ENCODE results near the gene UACA. TPM values are rescaled to one million over a fixed set of nuclear protein-coding genes. Genes with fewer than 3 reads are reported as not detected.

The UACA gene
- total and polyA plus RNA-seq, 2 of the 8 experiments (the other 6 are each of a cell fraction or from before 2014, with no cell fraction given): 28.6 to 38.9 TPM

GRCh38 chr15:70796516-70797310, 33.4 kb upstream of the UACA start (continued):
- TF ChIP-seq CHD7 (IDR thresholded peaks at IDR 0.05; ENCODE audit: insufficient replicate concordance, low read length) (no peak), TAF7 (optimal IDR thresholded peaks at IDR 0.05; ENCODE audit: borderline replicate concordance, low read depth, low read length) (no peak), KDM4A (IDR thresholded peaks at IDR 0.05; ENCODE audit: low read depth, low read length, severe bottlenecking) (no peak), SIX5 (IDR thresholded peaks at IDR 0.05; ENCODE audit: low read depth, low read length) (no peak), CTBP2 (IDR thresholded peaks at IDR 0.05; ENCODE audit: borderline replicate concordance, insufficient read depth, insufficient read length, low read length) (no peak), SIN3A (conservative IDR thresholded peaks at IDR 0.05 in 1 of 2, IDR thresholded peaks at IDR 0.05 in 1 of 2; ENCODE audit: low read depth in 1 of 2, low read length in 2 of 2) (no peak)
